Aorta (tissue), 5 donors: ENCODE data around the gene NFATC1. TPM values are rescaled to one million over a fixed set of nuclear protein-coding genes. Genes with fewer than 3 reads are reported as not detected.

Experiments
- ATAC-seq: fragments of 200-7000 bp; cut with Tn5 transposase; one replicate; pipeline ENCODE4 v1.9.1; 2022; ENCODE audit warnings: moderate library complexity; ENCODE audit not compliant: low FRiP score
- DNase-seq, 2 donors: peaks; one replicate each; pipeline ENCODE4 v3.0.0-alpha.2; 2020
- H3K27ac ChIP-seq, 2 donors: one replicate each; pipeline ENCODE4 v1.5.1; 2013; ENCODE audit warnings: low read length in 2 of 2, mild to moderate bottlenecking in 2 of 2, moderate library complexity in 2 of 2, control low read depth in 1 of 2, inconsistent platforms in 1 of 2, low read depth in 1 of 2
- H3K27me3 ChIP-seq, 2 donors: one replicate each; pipeline ENCODE4 v1.6.1; 2013; ENCODE audit warnings: control low read depth in 1 of 2, low read length in 1 of 2, mild to moderate bottlenecking in 1 of 2, moderate library complexity in 1 of 2; ENCODE audit not compliant: insufficient read depth in 2 of 2, control insufficient read depth in 1 of 2
- H3K36me3 ChIP-seq, 2 donors: one replicate each; pipeline ENCODE4 v1.6.1; 2013; ENCODE audit warnings: control low read depth in 1 of 2, low read length in 1 of 2, mild to moderate bottlenecking in 1 of 2; ENCODE audit not compliant: insufficient read depth in 2 of 2, control insufficient read depth in 1 of 2
- H3K4me1 ChIP-seq, 2 donors: one replicate each; pipeline ENCODE4 v1.6.1; 2013; ENCODE audit warnings: low read length in 2 of 2, control low read depth in 1 of 2, mild to moderate bottlenecking in 1 of 2, moderate library complexity in 1 of 2; ENCODE audit not compliant: insufficient read depth in 2 of 2, control insufficient read depth in 1 of 2
- H3K4me3 ChIP-seq, 2 donors: one replicate each; pipeline ENCODE4 v1.5.1; 2013; ENCODE audit warnings: low read length in 2 of 2, control low read depth in 1 of 2, mild to moderate bottlenecking in 1 of 2
- H3K9me3 ChIP-seq: one replicate; pipeline ENCODE4 v1.6.1; 2013; ENCODE audit warnings: mild to moderate bottlenecking, low read length; ENCODE audit not compliant: control insufficient read depth
- WGBS, 2 donors: extraction: QIAGEN DNeasy Blood & Tissue Kit; methylation state at CpG; one replicate each; pipeline ENCODE4 v1.1.7; 2013; 5-methylcytosine and 5-hydroxymethylcytosine counted together
- intact Hi-C, 2 donors: fragments of 100-400 bp; cut with DNase I; formaldehyde crosslinking; loops; one replicate each; pipeline versions ENCODE4 v1.14.2 to v1.15.0; 2022
- polyA plus RNA-seq, 2 donors: library from polyadenylated mRNA; stranded (reverse); fragments of 200-250 nt; gene quantifications; one replicate each; pipeline ENCODE4 v1.2.3, GENCODE V29; 2013
- total RNA-seq, 2 donors: library from RNA; stranded (reverse); fragmentation: NEBNext Ultra II Directional; extraction: Animal tissue kit (Norgen Biotek cat#: 25700); gene quantifications; one replicate each; pipeline ENCODE4 v1.2.1, GENCODE V29; 2021
- donor health status: healthy with polysubstance abuse.
- donor health status: Bipolar disorder and iron deficiency.
- donor health status: DM: no; HTN: no; CAD: no.
- donor health status: DM: no; HTN: no; CAD: no.
- donor health status: DM: yes; HTN: yes; CAD: no.

Gene NFATC1
- total and polyA plus RNA-seq, 4 donors: 2.0 to 39.2 (median 22.2) TPM

- DNase-seq (no peak), ATAC-seq (no peak)
- H3K27me3 ChIP-seq: no peaks in the 10 kb centered on the region
- WGBS, 2 donors: 20 to 29% methylated on average over 4 of the region's 4 CpGs
- no peak overlapping the region for H3K4me3 ChIP-seq
- H3K27ac ChIP-seq: no peak overlapping the region
- H3K36me3 ChIP-seq: no peaks in the 10 kb centered on the region
- intact Hi-C loops: loop anchor here (5.0 to 10.0 kb wide), 3 partner anchors 65 to 643 kb away; partner anchors contain the start of gene RBFA (in 1 of the 2)
- H3K4me1 ChIP-seq: no peaks in the 10 kb centered on the region
- no peaks in the 10 kb centered on the region for H3K9me3 ChIP-seq
These were observed 6.0 kb upstream of the NFATC1 start for GRCh38 chr18:79389689-79390088.

- H3K9me3 ChIP-seq: no peaks in the 10 kb centered on the region
- H3K27me3 ChIP-seq: no peaks in the 10 kb centered on the region
- intact Hi-C loops: loop anchor here (2.0 to 10.0 kb wide), 3 partner anchors 63 to 640 kb away; partner anchors contain the start of gene RBFA (in 1 of the 2)
- H3K27ac ChIP-seq: peak overlapping the region in 1 of 2 donors; percentile 1
- no peaks in the 10 kb centered on the region for H3K4me1 ChIP-seq
- DNase-seq: peak; percentile 41 to 51
- no peak overlapping the region for H3K4me3 ChIP-seq
- 86 to 87% methylated on average over 8 of the region's 8 CpGs for WGBS, 2 donors
- no peaks in the 10 kb centered on the region for H3K36me3 ChIP-seq
- ATAC-seq: no peak
These were observed 3.5 kb upstream of the NFATC1 start for GRCh38 chr18:79392226-79392625.

- 3 to 5% methylated on average over 30 of the region's 30 CpGs for WGBS, 2 donors
- H3K9me3 ChIP-seq: no peaks in the 10 kb centered on the region
- intact Hi-C loops: loop anchor here (2.0 to 10.0 kb wide), 3 partner anchors 62 to 639 kb away; partner anchors contain the start of gene RBFA (in 1 of the 2)
- H3K4me3 ChIP-seq: peak overlapping the region in 1 of 2 donors; percentile 81
- peak; percentile 60 to 85 for DNase-seq
- no peaks in the 10 kb centered on the region for H3K36me3 ChIP-seq
- no peaks in the 10 kb centered on the region for H3K4me1 ChIP-seq
- no peaks in the 10 kb centered on the region for H3K27me3 ChIP-seq
- peak overlapping the region; percentile 47 to 99 for H3K27ac ChIP-seq
- ATAC-seq: peak; percentile 54
These were observed 2.5 kb upstream of the NFATC1 start for GRCh38 chr18:79393181-79393634.

- Histone ChIP-seq H3K27ac (peak overlapping the region; percentile 97 to 99), H3K9me3 (no peaks in the 10 kb centered on the region), H3K27me3 (no peaks in the 10 kb centered on the region), H3K36me3 (no peaks in the 10 kb centered on the region), H3K4me1 (no peaks in the 10 kb centered on the region), H3K4me3 (peak overlapping the region; percentile 34 to 81)
- 0% methylated on average over 56 to 83 of the region's 83 CpGs for WGBS, 2 donors
- ATAC-seq: peak; percentile 80
- DNase-seq: peak; percentile 95 to 97
- intact Hi-C loops: loop anchor here (2.0 to 10.0 kb wide), 3 partner anchors 61 to 638 kb away; partner anchors contain the start of gene RBFA (in 1 of the 2)
These were observed 1.8 kb upstream of the NFATC1 start for GRCh38 chr18:79393635-79394533.

GRCh38 chr18:79394534-79395307, 1.0 kb upstream of the NFATC1 start:
- 1% methylated on average over 59 to 67 of the region's 67 CpGs for WGBS, 2 donors
- Histone ChIP-seq H3K27ac (peak overlapping the region; percentile 97), H3K9me3 (no peaks in the 10 kb centered on the region), H3K4me1 (no peaks in the 10 kb centered on the region), H3K27me3 (no peaks in the 10 kb centered on the region), H3K36me3 (no peaks in the 10 kb centered on the region), H3K4me3 (peak overlapping the region; percentile 34 to 81)
- intact Hi-C loops: loop anchor here (5.0 to 10.0 kb wide), 2 partner anchors 60 to 638 kb away; partner anchors contain the start of gene RBFA (in 1 of the 2)
- DNase-seq: peak; percentile 69 to 87
- peak; percentile 44 for ATAC-seq

- Histone ChIP-seq H3K4me3 (peak overlapping the region; percentile 34 to 81), H3K4me1 (no peaks in the 10 kb centered on the region)
- DNase-seq: no peak
These were observed 456 bp upstream of the NFATC1 start for GRCh38 chr18:79395308-79395640.

GRCh38 chr18:79396431-79397246, 909 bp downstream of the NFATC1 start:
- H3K4me3 ChIP-seq: peak overlapping the region; percentile 58 to 81
- intact Hi-C loops: loop anchor here in 1 of 2 donors (10.0 kb wide), 1 partner anchor 58 kb away; no protein-coding TSS in a partner anchor
- H3K27ac ChIP-seq: peak overlapping the region; percentile 47 to 97
- no peaks in the 10 kb centered on the region for H3K36me3 ChIP-seq
- 12% methylated on average over 56 to 68 of the region's 68 CpGs for WGBS, 2 donors
- peak; percentile 3 for ATAC-seq
- H3K27me3 ChIP-seq: no peaks in the 10 kb centered on the region
- no peaks in the 10 kb centered on the region for H3K4me1 ChIP-seq
- no peaks in the 10 kb centered on the region for H3K9me3 ChIP-seq
- DNase-seq: peak; percentile 76 to 88

More at GRCh38 chr18:79395308-79395640, 456 bp upstream of the NFATC1 start:
- peak; percentile 0 for ATAC-seq
- intact Hi-C loops: loop anchor here in 1 of 2 donors (10.0 kb wide), 1 partner anchor 60 kb away; no protein-coding TSS in a partner anchor
- no peaks in the 10 kb centered on the region for H3K36me3 ChIP-seq
- WGBS, 2 donors: 0 to 2% methylated on average over 10 to 29 of the region's 34 CpGs
- H3K27ac ChIP-seq: peak overlapping the region in 1 of 2 donors; percentile 97
- H3K9me3 ChIP-seq: no peaks in the 10 kb centered on the region
- H3K27me3 ChIP-seq: no peaks in the 10 kb centered on the region
